HG02852 (cell line): ENCODE results near the gene CER1.

Experiments used
- ATAC-seq: cut with Tn5 transposase; IDR thresholded peaks from one replicate; pipeline ENCODE4 v1.9.1; 2021; ENCODE audit warnings: mild to moderate bottlenecking, moderate library complexity; ENCODE audit not compliant: unreplicated experiment

Gene CER1

GRCh38 chr9:14670718-14671117 lies 51.8 kb downstream of the CER1 start:
- no peak for ATAC-seq
